Heart left ventricle (tissue), 16 donors: ENCODE measurements around the gene TMEM181. TPM values are rescaled to one million over a fixed set of nuclear protein-coding genes. Genes with fewer than 3 reads are reported as not detected.

Source experiments
- ATAC-seq, 4 donors: fragments of 200-7000 bp; cut with Tn5 transposase; one replicate each; pipeline ENCODE4 v1.9.1; 2020 to 2022; ENCODE audit warnings: moderate library complexity in 4 of 4, mild to moderate bottlenecking in 3 of 4, moderate number of reproducible peaks in 1 of 4
- DNase-seq, 5 donors: peaks; one replicate each; pipeline ENCODE4 v3.0.0-alpha.2; 2020
- H3K27ac ChIP-seq, 12 donors: fragments of 200-600 bp; sonication (generic) in 4 of 12; one replicate each; pipeline versions ENCODE4 v1.5.0 to v1.8.0; 2016 to 2022; ENCODE audit warnings: mild to moderate bottlenecking in 2 of 12
- H3K27me3 ChIP-seq, 9 donors: fragments of 200-600 bp; sonication (generic) in 2 of 9; one replicate each; pipeline versions ENCODE4 v1.5.1 to v1.8.0; 2016 to 2022; ENCODE audit warnings: mild to moderate bottlenecking in 3 of 9
- H3K36me3 ChIP-seq, 9 donors: fragments of 200-600 bp; sonication (generic) in 2 of 9; one replicate each; pipeline versions ENCODE4 v1.5.0 to v1.8.0; 2018 to 2022; ENCODE audit warnings: mild to moderate bottlenecking in 2 of 9
- H3K4me1 ChIP-seq, 12 donors: fragments of 200-600 bp; sonication (generic) in 4 of 12; one replicate each; pipeline versions ENCODE4 v1.5.0 to v1.8.0; 2016 to 2022; ENCODE audit warnings: mild to moderate bottlenecking in 3 of 12
- H3K4me3 ChIP-seq, 12 donors: fragments of 200-600 bp; sonication (generic) in 4 of 12; one replicate each; pipeline versions ENCODE4 v1.5.0 to v1.8.0; 2017 to 2022; ENCODE audit warnings: mild to moderate bottlenecking in 9 of 12, moderate library complexity in 4 of 12
- H3K9me3 ChIP-seq, 12 donors: fragments of 200-600 bp; sonication (generic) in 4 of 12; one replicate each; pipeline versions ENCODE4 v1.5.0 to v1.8.0; 2016 to 2022; ENCODE audit warnings: mild to moderate bottlenecking in 1 of 12
- POLR2A ChIP-seq, 2 donors: fragments of 450-650 bp; IDR thresholded peaks; one replicate each; pipeline ENCODE4 v1.6.1; 2017; ENCODE audit warnings: antibody characterized with exemption in 2 of 2, mild to moderate bottlenecking in 2 of 2, moderate library complexity in 2 of 2
- WGBS, 4 donors: extraction: QIAGEN DNeasy Blood & Tissue Kit in 2 of 4; methylation state at CpG; one replicate each; pipeline versions ENCODE4 v1.1.5 to v1.1.7; 2013 to 2018; 5-methylcytosine and 5-hydroxymethylcytosine counted together
- intact Hi-C, 10 donors: fragments of 100-400 bp; cut with DNase I; formaldehyde crosslinking; loops; one replicate each; pipeline versions ENCODE4 v1.11.1 to v1.14.2; 2022
- polyA plus RNA-seq, 2 donors: library from polyadenylated mRNA; stranded (reverse); fragments of 200-250 nt; gene quantifications; one replicate each; pipeline ENCODE4 v1.2.3, GENCODE V29; 2013
- total RNA-seq, 9 donors: library from RNA; depleted of rRNA in 2 of 9; stranded (reverse); fragments of >200 nt in 2 of 9; fragmentation: NEBNext Ultra II Directional in 3 of 9; extraction: Animal tissue kit (Norgen Biotek cat#: 25700) in 3 of 9; gene quantifications; one replicate each; pipeline versions ENCODE4 v1.1.0 to v1.2.4, GENCODE V29; 2016 to 2023
- TF ChIP-seq, protein P1 (sequence below), 12 donors: fragments of 200-600 bp; sonication (generic) in 4 of 12; IDR thresholded peaks; one replicate each; pipeline versions ENCODE4 v1.5.0 to v1.8.0; 2018 to 2022; ENCODE audit warnings: antibody characterized with exemption in 12 of 12, mild to moderate bottlenecking in 5 of 12
- donor health status: ischemic (EF 13 %, LVEDD 7.1; RV severe dilation, severe dysfunction).
- donor health status: healthy with polysubstance abuse.
- donor health status: DM: no; HTN: yes; CAD: no.
- donor health status: DM: no; HTN: no; CAD: no.
- donor health status: ischemic (EF 25% LVEDD 6.9; RV normal size, moderate dysfunction).
- donor health status: ischemic (EF 25% LVEDD 5.7; RV mildly dilated, moderate dysfunction).
- donor health status: healthy.
- donor health status: DM: yes; HTN: yes; CAD: no.
- donor health status: ischemic (EF 35%, LVEDD 5.7; RV mildly dilated, moderate dysfunction).
- donor health status: nonischemic (EF 11% LVEDD 7.7; RV severe dilation, severe dysfunction).
- donor health status: DM: yes; HTN: yes; CAD: no.
- donor health status: PGD.
- donor health status: ischemic (EF 29% LVEDD 5.4; RV normal size, mild dysfunction).
- donor health status: nonischemic (EF 23%, LVEDD 6.1; RV moderate dilation, normal function).

The TMEM181 gene
- total and polyA plus RNA-seq, 11 donors = 4.3 to 14.3 (median 10.1) TPM

DNA sequence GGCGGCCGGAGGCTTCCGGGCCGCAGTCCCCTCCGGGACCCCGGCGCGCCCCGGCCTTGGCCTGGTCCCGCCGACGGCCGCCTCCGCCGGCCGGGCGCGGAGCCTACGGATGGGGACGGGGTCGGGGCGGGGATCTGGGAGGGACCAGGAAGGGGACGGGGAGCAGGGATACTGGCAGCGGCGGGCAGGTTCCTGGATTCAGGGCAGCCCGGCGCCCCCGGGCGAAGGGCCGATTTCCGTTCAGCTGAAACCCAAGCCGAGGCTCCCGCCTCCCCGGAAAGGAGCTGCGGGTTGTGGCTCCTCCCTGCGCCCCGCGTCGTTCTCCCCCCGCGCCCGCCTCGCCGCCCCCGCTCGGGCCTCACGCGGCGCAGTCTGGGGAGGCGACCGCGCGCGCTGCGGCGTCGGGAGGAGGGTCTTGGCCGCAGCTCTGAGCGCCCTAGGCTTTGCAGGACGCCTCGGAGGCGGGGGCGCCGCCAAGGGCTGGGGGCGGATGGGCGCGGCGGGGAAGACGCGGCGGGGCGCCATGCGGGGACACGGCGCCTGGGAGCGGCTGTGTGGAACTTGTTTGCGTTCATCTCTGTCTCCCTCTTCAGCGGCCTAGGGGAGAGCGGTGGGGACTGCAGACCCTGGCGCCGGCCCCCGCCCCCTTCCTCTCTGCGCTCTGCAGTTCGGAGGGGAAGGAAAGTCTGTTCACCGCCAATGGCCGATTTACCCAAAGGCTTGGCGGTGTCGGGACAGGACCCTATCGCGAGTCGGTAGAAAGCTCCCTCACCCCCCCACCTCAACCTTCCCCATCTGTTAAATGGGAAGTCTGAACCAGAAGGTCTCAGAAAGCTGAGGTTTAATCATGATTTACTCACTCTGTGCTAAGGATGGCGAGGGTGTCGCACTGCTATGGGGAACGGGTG, 22.7 kb upstream of the TMEM181 start:
- peak; percentile 34 to 63 (median 34) for DNase-seq
- Histone ChIP-seq H3K4me1 (peaks cover 0 to 18% (median 6%) of the 10 kb centered on the region in 12 donors), H3K27ac (peak overlapping the region in 1 of 12 donors; percentile 51), H3K4me3 (peak overlapping the region; percentile 49 to 69 (median 61)), H3K27me3 (peaks cover 0 to 35% (median 0%) of the 10 kb centered on the region in 9 donors), H3K9me3 (no peaks in the 10 kb centered on the region), H3K36me3 (no peaks in the 10 kb centered on the region)
- 3 to 11% (median 5%) methylated on average over 25 to 94 of the region's 94 CpGs for WGBS, 4 donors
- ATAC-seq = peak in 3 of 4 donors; percentile 29 to 68 (median 55)
- TF ChIP-seq, protein P1, sequence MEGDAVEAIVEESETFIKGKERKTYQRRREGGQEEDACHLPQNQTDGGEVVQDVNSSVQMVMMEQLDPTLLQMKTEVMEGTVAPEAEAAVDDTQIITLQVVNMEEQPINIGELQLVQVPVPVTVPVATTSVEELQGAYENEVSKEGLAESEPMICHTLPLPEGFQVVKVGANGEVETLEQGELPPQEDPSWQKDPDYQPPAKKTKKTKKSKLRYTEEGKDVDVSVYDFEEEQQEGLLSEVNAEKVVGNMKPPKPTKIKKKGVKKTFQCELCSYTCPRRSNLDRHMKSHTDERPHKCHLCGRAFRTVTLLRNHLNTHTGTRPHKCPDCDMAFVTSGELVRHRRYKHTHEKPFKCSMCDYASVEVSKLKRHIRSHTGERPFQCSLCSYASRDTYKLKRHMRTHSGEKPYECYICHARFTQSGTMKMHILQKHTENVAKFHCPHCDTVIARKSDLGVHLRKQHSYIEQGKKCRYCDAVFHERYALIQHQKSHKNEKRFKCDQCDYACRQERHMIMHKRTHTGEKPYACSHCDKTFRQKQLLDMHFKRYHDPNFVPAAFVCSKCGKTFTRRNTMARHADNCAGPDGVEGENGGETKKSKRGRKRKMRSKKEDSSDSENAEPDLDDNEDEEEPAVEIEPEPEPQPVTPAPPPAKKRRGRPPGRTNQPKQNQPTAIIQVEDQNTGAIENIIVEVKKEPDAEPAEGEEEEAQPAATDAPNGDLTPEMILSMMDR (IDR thresholded peaks at IDR 0.05) = no peak
- no peak for TF ChIP-seq POLR2A (IDR thresholded peaks at IDR 0.05)
- intact Hi-C loops = no loop called here

DNA sequence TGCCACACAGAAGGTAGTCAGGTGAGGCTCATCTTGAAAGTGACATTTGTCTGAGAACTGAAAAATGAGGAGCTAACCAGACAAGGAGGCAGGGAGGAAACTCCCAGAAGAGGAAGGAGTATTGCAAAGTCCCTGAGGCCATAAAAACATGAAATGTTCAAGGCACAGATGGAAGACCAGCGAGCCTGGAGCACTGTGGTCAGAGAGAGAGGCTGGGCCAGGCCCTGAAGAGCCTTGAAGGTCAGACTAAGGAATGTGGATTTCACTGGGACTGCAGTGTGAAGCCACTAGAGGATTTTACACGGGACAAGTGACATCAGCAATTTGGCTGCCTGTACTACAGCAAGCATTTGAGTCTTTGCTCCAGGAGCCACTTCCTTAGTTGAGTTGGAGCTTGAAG, 21.1 kb upstream of the TMEM181 start:
- no peaks in the 10 kb centered on the region for H3K36me3 ChIP-seq
- H3K4me1 ChIP-seq = peaks cover 0 to 18% (median 6%) of the 10 kb centered on the region in 12 donors
- TF ChIP-seq POLR2A (IDR thresholded peaks at IDR 0.05) = no peak
- TF ChIP-seq, protein P1 (IDR thresholded peaks at IDR 0.05) = no peak
- H3K27ac ChIP-seq = no peak overlapping the region
- WGBS, 4 donors = 36 to 50% (median 43%) methylated on average over 2 of the region's 2 CpGs
- ATAC-seq (no peak), DNase-seq (no peak)
- no peak overlapping the region for H3K4me3 ChIP-seq
- peaks cover 0 to 35% (median 0%) of the 10 kb centered on the region in 9 donors for H3K27me3 ChIP-seq
- intact Hi-C loops = no loop called here
- H3K9me3 ChIP-seq = no peaks in the 10 kb centered on the region

DNA sequence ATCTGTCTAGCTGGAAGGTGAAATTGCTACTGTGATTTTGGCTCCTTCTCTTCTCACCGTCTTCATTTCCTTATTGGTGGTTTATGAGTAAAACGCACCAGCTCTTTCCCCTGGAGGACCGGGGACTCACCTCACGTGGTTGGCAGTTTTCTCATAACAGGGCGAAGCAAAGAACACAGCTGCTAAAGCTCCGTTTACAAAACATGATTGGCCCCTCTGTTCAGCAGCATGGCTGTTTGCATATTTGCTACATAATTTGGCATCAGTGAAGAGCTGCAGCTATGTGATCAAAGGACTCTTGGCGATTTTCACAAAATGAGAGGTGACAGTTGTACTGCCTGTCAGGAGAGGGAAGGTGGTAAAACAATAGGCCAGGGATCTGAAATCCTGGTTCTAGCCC, 20.5 kb upstream of the TMEM181 start:
- H3K27ac ChIP-seq = no peak overlapping the region
- peaks cover 0 to 35% (median 0%) of the 10 kb centered on the region in 9 donors for H3K27me3 ChIP-seq
- ATAC-seq (no peak), DNase-seq (no peak)
- no peaks in the 10 kb centered on the region for H3K9me3 ChIP-seq
- no peak overlapping the region for H3K4me3 ChIP-seq
- H3K4me1 ChIP-seq = peaks cover 0 to 18% (median 6%) of the 10 kb centered on the region in 12 donors
- no peaks in the 10 kb centered on the region for H3K36me3 ChIP-seq
- TF ChIP-seq, protein P1 (IDR thresholded peaks at IDR 0.05) = no peak
- TF ChIP-seq POLR2A (IDR thresholded peaks at IDR 0.05) = no peak
- intact Hi-C loops = no loop called here
- 68 to 81% (median 75%) methylated on average over 7 of the region's 7 CpGs for WGBS, 4 donors

DNA sequence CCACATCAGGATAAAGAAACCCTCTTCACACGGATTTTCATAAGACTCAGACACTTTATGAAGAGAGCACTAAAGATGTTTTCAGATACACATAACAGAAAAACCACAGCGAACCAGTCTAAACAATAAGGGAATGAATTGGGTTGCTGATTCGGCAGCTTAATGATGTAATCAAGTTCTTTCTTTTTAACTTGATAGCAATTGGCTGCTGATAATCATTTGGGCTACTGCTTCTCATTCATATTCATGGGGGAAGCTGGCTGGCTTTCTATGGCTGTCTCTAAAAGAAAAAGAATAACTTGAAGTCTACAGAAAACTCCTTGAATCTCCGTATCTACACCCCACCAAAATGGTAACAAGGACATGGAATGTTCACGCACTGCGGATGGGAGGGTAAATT, 20.0 kb upstream of the TMEM181 start:
- Histone ChIP-seq H3K4me3 (no peak overlapping the region), H3K9me3 (no peaks in the 10 kb centered on the region), H3K27ac (no peak overlapping the region), H3K36me3 (no peaks in the 10 kb centered on the region), H3K4me1 (peaks cover 0 to 18% (median 6%) of the 10 kb centered on the region in 12 donors), H3K27me3 (peaks cover 0 to 35% (median 0%) of the 10 kb centered on the region in 9 donors)
- DNase-seq = no peak
- no peak for TF ChIP-seq POLR2A (IDR thresholded peaks at IDR 0.05)
- TF ChIP-seq, protein P1 (IDR thresholded peaks at IDR 0.05) = no peak
- 88 to 89% (median 89%) methylated on average over 6 of the region's 6 CpGs for WGBS, 4 donors
- intact Hi-C loops = no loop called here
- ATAC-seq = no peak
